ENCODE data around the gene RFNG.

- no peak for TF ChIP-seq CTCF (IDR thresholded peaks at IDR 0.05 in 2 of 3, conservative IDR thresholded peaks at IDR 0.05 in 1 of 3; ENCODE audit: borderline replicate concordance in 1 of 3, insufficient read depth in 1 of 3, low read depth in 2 of 3, low read length in 2 of 3)
- no peak for TF ChIP-seq EGR1 (IDR thresholded peaks at IDR 0.05; ENCODE audit: low read depth)
These were observed 43.9 kb downstream of the RFNG start for GRCh38 chr17:82007495-82008257.
